HepG2 (cell line): ENCODE measurements around the gene ZSWIM5. TPM values are rescaled to one million over a fixed set of nuclear protein-coding genes. Genes with fewer than 3 reads are reported as not detected.
"Not testable (repeated sequence)": the region's sequence is repeated elsewhere in the genome, so short reads cannot be mapped to it uniquely, and the experiment has no call there.

ENCODE experiments used
- ATAC-seq: fragments of 200-7000 bp; cut with Tn5 transposase; 3 replicates; pipeline ENCODE4 v1.9.1; 2020; ENCODE audit warnings: mild to moderate bottlenecking, moderate library complexity
- BruUV-seq: library from RNA; stranded (reverse); fragments of 400-500 nt; replicated peaks from 2 replicates; lab custom pipeline; 2021; lab: Mats Ljungman, UMichigan
- CTCF ChIA-PET: fragments of 300-600 bp; formaldehyde crosslinking; extraction: SDS; loops from one replicate; lab custom pipeline; 2021; ENCODE audit warnings: low total read pairs, inconsistent platforms, low intra/inter-chr PET ratio; lab: Yijun Ruan, JAX
- POLR2A ChIA-PET: fragments of 350-600 bp; sonication (Branson Sonifier 250); formaldehyde crosslinking; loops from one replicate; lab custom pipeline; 2020; ENCODE audit warnings: antibody characterized with exemption, inconsistent platforms; lab: Yijun Ruan, JAX
- DNase-seq: peaks from one replicate; pipeline ENCODE4 v3.0.0-alpha.2; 2015; ENCODE audit warnings: low spot score
- FAIRE-seq: peaks from 3 replicates; lab custom pipeline; 2011; peaks lifted over from hg19 to GRCh38; lab: Jason Lieb, UNC
- H2AFZ ChIP-seq: one replicate; pipeline ENCODE4 v1.6.1; 2011; ENCODE audit warnings: low read length, inconsistent platforms
- H3K27ac ChIP-seq: fragments of 300-600 bp; 3 replicates; pipeline ENCODE4 v1.8.0; 2011; ENCODE audit warnings: mixed run types, mild to moderate bottlenecking, mixed read lengths, low read length, inconsistent platforms; ENCODE audit not compliant: insufficient read depth; ENCODE audit errors: extremely low read length
- H3K27me3 ChIP-seq, 2 experiments: fragments of 200-600 bp in 1 of 2; 2 replicates in 1 of 2; 3 replicates in 1 of 2; pipeline versions ENCODE4 v1.6.0 to v1.8.0; 2011; ENCODE audit warnings: low read length in 2 of 2, mild to moderate bottlenecking in 2 of 2, moderate library complexity in 2 of 2, inconsistent platforms in 1 of 2; ENCODE audit not compliant: insufficient read depth in 2 of 2, control insufficient read depth in 1 of 2
- H3K36me3 ChIP-seq, 2 experiments: fragments of 200-600 bp in 1 of 2; replicated peaks in 1 of 2; 2 replicates in 1 of 2; 3 replicates in 1 of 2; pipeline versions ENCODE4 v1.5.1 to v1.8.0; 2011; ENCODE audit warnings: low read length in 2 of 2, inconsistent platforms in 1 of 2; ENCODE audit not compliant: insufficient read depth in 2 of 2, control insufficient read depth in 1 of 2
- H3K4me1 ChIP-seq: 2 replicates; pipeline ENCODE4 v1.5.1; 2012; ENCODE audit warnings: low read length, inconsistent platforms; ENCODE audit not compliant: insufficient read depth
- H3K4me2 ChIP-seq: 2 replicates; pipeline ENCODE4 v1.6.0; 2011; ENCODE audit warnings: low read depth, low read length, inconsistent platforms
- H3K4me3 ChIP-seq, 3 experiments: fragments of 200-600 bp in 1 of 3; sonication (generic), shearing (Covaris generic) in 1 of 3; replicated peaks in 1 of 3; 2 replicates each; pipeline ENCODE4 v1.5.1; 2011 to 2016; ENCODE audit warnings: low read length in 3 of 3, inconsistent platforms in 2 of 3, low read depth in 2 of 3, mild to moderate bottlenecking in 2 of 3, control low read depth in 1 of 3, mixed read lengths in 1 of 3; ENCODE audit not compliant: insufficient read depth in 1 of 3
- H3K79me2 ChIP-seq: one replicate; pipeline ENCODE4 v1.6.1; 2011; ENCODE audit warnings: low read length, inconsistent platforms; ENCODE audit not compliant: insufficient read depth
- H3K9ac ChIP-seq: 2 replicates; pipeline ENCODE4 v1.6.0; 2011; ENCODE audit warnings: mild to moderate bottlenecking, low read depth, low read length, inconsistent platforms; ENCODE audit not compliant: insufficient read depth
- H3K9me3 ChIP-seq: 2 replicates; pipeline ENCODE4 v1.5.1; 2012; ENCODE audit warnings: mild to moderate bottlenecking, low read length
- H4K20me1 ChIP-seq: 2 replicates; pipeline ENCODE4 v1.6.0; 2011; ENCODE audit warnings: inconsistent platforms, mild to moderate bottlenecking, low read length, moderate library complexity; ENCODE audit not compliant: insufficient read depth
- ZBTB33 ChIP-seq: sonication (generic); formaldehyde crosslinking; IDR thresholded peaks from 2 replicates; pipeline ENCODE4 v1.4.0; 2020; ENCODE audit warnings: missing genetic modification reagents
- ZNF280B ChIP-seq: sonication (generic); formaldehyde crosslinking; IDR thresholded peaks from 2 replicates; pipeline ENCODE4 v1.5.0; 2020; ENCODE audit warnings: missing genetic modification reagents, mild to moderate bottlenecking, borderline replicate concordance
- ZNF281 ChIP-seq: sonication (generic); formaldehyde crosslinking; IDR thresholded peaks from 2 replicates; pipeline ENCODE4 v1.4.0; 2020; ENCODE audit warnings: missing genetic modification reagents, borderline replicate concordance
- ZNF687 ChIP-seq: sonication (generic); formaldehyde crosslinking; IDR thresholded peaks from 2 replicates; pipeline ENCODE4 v1.5.1; 2020; ENCODE audit warnings: mild to moderate bottlenecking, missing genetic modification reagents, moderate library complexity
- WGBS: methylation state at CpG from one replicate; pipeline ENCODE4 v1.1.6; 2017; ENCODE audit warnings: low lambda C conversion rate; 5-methylcytosine and 5-hydroxymethylcytosine counted together
- in situ Hi-C: cut with HindIII; loops from 2 replicates; pipeline ENCODE4 v1.10.0; 2017; ENCODE audit warnings: low pct_unique_long_range_greater_than_20kb; ENCODE audit not compliant: extremely low pct_ligation_motif_present
- intact Hi-C: fragments of 100-400 bp; cut with micrococcal nuclease; formaldehyde crosslinking; loops from one replicate; pipeline ENCODE4 v1.10.0; 2022; ENCODE audit not compliant: unreplicated experiment
- polyA plus RNA-seq, 8 experiments: library from polyadenylated mRNA; depleted of rRNA in 3 of 8; stranded (reverse) in 7 of 8; unstranded in 1 of 8; fragments of >200 nt; fragmentation: Illumina TruSeq in 4 of 8; extraction: Trizol in 4 of 8; gene quantifications; 2 replicates each; pipeline versions ENCODE4 v1.2.1 to v1.2.3, GENCODE V29; 2011 to 2016; ENCODE audit warnings: low read depth in 4 of 8, missing spikeins in 1 of 8, mixed read lengths in 1 of 8; ENCODE audit not compliant: insufficient read depth in 1 of 8
- total RNA-seq, 5 experiments: library from RNA; depleted of rRNA; stranded (reverse); fragments of >200 nt; fragmentation: Illumina TruSeq; extraction: Trizol; gene quantifications; 2 replicates each; pipeline ENCODE4 v1.2.3, GENCODE V29; 2016; ENCODE audit warnings: low read depth in 1 of 5

Gene ZSWIM5
- total and polyA plus RNA-seq, 2 of the 13 experiments (the other 11 are each of a cell fraction or from before 2014, with no cell fraction given): 11.0 to 20.6 TPM

DNA sequence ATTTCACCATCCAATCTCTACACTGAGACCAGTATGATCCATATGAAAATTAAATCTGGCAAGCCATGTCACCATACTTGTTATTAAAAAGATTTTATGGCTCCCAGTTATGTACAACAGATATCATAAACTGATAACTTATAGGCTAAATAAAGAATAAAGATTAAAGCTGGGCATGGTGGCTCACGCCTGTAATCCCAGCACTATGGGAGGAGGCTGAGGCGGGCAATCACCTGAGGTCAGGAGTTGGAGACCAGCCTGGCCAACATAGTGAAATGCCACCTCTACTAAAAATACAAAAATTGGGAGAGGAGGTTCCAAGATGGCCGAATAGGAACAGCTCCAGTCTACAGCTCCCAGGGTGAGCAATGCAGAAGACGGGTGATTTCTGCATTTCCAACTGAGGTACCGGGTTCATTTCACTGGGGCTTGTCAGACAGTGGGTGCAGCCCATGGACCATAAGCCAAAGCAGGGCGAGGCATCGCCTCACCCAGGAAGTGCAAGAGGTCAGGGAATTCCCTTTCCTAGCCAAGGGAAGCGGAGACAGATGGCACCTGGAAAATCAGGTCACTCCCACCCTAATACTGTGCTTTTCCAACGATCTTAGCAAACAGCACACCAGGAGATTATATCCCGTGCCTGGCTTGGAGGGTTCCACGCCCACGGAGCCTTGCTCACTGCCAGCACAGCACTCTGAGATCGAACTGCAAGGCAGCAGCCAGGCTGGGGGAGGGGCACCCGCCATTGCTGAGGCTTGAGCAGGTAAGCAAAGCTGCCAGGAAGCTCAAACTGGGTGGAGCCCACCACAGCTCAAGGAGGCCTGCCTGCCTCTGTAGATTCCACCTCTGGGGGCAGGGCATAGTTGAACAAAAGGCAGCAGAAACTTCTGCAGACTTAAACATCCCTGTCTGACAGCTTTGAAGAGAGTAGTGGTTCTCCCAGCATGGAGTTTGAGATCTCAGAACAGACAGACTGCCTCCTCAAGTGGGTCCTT is 44.1 kb downstream of the ZSWIM5 start:
- peak; percentile 36; the same call in 1 of the 2 replicates for TF ChIP-seq ZBTB33
- TF ChIP-seq ZNF687 (CRISPR knock-in tag): peak; percentile 38; the same call in 1 of the 2 replicates
- TF ChIP-seq ZNF281: peak; percentile 72; the same call in 1 of the 2 replicates
- 0 out of 2 replicates have a peak, but pooled peaks have one; percentile 19 for TF ChIP-seq ZNF280B (CRISPR knock-in tag)
- intact Hi-C loops, H3K9ac ChIP-seq, H3K4me3 ChIP-seq, H2AFZ ChIP-seq, in situ Hi-C loops, BruUV-seq, CTCF ChIA-PET, H4K20me1 ChIP-seq, DNase-seq, ATAC-seq, H3K36me3 ChIP-seq, FAIRE-seq, H3K27me3 ChIP-seq, H3K4me2 ChIP-seq, H3K27ac ChIP-seq, H3K9me3 ChIP-seq, H3K4me1 ChIP-seq: not testable (repeated sequence)
- 97% methylated on average over 8 of the region's 14 CpGs for WGBS
- peaks cover 26% of the 10 kb centered on the region for H3K79me2 ChIP-seq
- POLR2A ChIA-PET: interaction anchor here (0.9 kb wide), 1 partner anchor 28 kb away, joined by 3 read pairs; no protein-coding TSS in a partner anchor
